SIG-M5 (cell line): Measurements from ENCODE around the gene RACGAP1.

Experiments used
- DNase-seq: peaks from one replicate; lab custom pipeline; 2025; lab: John Stamatoyannopoulos, UW

The RACGAP1 gene

DNA sequence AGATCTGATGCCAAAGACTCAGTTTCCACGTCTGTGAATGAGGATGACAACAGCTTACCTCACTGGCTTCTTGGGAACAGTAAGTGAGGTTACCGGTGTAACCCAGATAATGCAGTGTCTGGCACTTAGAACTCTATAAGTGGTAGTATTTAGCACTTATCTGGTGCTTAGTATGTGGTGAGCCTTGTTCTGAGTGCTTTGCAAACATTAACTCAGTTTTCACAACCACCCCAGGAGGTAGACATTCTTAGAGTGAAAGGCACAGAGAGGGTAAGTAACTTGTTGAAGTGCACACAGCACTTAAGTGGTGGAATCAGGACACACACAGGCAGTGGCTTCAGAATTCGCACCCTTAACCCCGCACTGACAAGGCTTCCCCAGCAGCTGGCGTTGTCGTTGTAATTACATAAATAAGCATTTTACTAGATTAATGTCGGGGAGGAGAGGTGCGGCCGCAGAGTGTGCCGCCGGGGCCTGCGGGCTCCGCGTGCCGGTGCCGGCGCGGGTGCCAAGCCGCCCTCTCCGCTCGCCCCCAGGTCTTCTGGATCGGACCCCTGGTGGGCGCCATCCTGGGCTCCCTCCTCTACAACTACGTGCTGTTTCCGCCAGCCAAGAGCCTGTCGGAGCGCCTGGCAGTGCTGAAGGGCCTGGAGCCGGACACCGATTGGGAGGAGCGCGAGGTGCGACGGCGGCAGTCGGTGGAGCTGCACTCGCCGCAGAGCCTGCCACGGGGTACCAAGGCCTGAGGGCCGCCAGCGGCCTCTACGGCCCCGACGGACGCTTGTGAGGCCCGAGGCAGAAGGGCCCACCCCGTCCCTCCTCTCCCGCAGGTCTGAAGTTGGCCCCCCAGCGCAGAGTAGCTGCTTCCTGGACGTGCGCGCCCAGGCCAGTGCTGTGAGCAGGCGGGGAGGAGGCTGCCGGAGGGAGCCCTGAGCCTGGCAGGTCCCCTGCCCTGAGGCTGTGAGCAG lies 70.1 kb downstream of the RACGAP1 start:
- DNase-seq, result no peak

DNA sequence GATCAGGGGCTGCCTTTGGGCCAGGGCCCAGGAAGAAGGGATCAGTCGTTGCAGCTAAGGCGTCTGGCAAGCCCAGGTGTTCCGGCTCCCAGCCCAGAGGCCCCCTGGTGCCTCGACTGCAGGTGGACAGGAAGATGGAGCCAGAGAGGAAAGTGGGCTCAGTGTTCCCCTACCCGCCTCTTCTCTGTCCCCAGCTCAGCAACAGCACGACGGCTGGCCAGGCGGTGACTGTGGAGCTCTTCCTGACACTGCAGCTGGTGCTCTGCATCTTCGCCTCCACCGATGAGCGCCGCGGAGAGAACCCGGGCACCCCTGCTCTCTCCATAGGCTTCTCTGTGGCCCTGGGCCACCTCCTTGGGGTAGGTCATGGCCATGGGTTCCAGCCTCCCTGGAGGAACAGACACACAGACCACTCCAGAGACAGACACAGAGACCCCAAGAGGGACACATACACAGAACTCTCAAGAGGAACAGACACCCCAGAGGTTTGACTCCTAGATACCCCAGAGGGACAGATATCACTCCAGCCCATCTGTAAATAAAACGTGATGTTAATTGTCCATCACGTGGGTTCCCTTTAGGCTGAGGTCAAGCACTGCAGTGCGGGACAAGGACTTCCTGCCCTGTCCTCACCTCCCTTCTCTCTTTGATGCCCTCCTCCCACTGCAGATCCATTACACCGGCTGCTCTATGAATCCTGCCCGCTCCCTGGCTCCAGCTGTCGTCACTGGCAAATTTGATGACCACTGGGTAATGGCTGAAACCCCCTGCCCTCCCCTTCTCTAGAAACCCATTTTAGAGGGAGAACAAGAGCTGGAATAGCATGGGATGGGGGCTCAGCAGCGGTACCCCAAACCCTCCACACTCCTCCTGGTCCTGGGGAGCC lies 71.1 kb downstream of the RACGAP1 start:
- no peak for DNase-seq

DNA sequence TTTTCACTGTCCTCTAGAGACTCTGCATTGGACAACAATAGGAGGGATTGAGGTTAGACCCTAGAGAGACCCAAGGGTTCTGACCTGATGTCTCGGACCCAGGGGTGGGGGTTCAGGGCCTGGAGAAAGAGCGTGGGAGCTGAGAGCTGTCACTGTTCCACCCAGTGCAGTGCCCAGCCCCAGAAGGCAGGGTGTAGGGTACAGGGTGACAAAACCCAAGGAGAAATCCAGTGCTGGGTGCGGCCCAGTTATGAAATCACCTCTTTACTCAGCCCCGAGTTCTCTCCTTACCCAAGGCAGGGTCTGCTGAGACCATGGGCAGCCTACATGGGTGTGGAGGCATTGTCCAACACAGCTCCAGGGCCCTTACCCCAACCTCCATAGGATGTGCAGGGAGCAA lies 72.1 kb downstream of the RACGAP1 start:
- no peak for DNase-seq

DNA sequence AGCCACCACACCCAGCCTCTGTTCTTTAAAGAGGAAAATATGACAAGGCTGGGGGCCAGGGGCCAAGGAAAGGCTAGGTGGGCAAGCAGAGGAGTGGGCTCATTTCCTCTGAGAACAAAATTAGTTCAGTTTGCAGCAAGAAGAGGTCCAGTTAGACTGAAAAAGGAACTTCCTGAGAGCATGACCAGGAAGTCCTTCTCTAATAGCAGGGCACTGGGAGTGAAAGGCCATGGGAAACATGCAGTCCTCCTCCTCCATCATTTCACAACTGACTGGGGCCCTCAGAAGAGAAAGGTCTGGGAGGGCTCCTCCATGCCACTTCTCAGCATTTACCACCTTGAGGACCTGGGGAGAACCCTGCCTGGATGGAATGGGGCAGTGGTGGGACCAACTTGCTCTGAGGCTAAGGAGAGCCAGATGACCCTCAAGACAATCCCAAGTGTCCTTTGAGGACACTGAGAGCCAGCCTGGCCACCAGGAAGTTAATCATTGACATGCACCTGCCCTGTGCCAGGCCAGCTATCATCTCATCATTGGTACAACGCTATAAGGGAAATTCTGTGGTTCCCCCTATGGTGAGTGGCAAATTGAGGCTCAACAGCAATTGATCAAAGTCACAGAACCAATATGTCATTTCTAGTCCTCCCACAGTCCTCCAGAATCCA lies 72.8 kb downstream of the RACGAP1 start:
- DNase-seq, result no peak

DNA sequence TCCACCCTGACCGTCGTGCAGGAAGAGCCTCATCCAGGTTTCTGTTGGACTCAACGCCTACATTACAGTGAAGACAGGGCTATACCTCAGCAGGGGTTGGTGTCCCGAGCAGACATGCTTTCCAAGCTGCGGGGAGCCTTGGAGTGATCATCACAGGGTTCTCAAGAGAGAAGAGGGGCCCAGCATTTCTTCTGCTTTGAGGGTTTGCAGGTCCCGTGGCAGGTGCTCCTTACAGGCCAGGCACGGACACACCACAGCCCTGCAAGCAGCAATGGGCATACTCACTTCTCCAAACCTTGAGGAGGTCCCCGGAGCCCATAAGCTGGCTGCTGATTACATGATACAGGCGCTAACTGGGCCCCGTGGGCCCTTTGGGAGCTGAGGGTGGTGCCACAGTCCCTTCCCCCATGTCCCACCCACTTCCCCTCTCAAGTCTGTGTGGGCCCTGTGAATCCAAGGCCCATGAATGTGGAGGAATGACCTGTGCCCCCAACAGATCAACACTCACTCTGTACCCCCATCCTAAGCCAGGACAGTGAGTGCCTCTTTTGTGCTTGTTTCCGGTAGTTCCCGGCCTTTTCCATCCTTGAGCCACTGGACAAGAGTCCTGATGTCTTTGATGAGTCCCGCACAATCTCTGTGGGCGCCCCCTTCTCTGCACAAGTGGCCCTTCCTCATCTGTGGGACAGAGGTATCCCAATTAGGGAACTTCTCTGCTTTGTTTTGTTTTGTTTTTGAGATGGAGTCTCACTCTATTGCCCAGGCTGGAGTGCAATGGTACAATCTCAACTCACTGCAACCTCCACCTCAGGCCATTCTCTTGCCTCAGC lies 73.7 kb downstream of the RACGAP1 start:
- DNase-seq, result no peak

DNA sequence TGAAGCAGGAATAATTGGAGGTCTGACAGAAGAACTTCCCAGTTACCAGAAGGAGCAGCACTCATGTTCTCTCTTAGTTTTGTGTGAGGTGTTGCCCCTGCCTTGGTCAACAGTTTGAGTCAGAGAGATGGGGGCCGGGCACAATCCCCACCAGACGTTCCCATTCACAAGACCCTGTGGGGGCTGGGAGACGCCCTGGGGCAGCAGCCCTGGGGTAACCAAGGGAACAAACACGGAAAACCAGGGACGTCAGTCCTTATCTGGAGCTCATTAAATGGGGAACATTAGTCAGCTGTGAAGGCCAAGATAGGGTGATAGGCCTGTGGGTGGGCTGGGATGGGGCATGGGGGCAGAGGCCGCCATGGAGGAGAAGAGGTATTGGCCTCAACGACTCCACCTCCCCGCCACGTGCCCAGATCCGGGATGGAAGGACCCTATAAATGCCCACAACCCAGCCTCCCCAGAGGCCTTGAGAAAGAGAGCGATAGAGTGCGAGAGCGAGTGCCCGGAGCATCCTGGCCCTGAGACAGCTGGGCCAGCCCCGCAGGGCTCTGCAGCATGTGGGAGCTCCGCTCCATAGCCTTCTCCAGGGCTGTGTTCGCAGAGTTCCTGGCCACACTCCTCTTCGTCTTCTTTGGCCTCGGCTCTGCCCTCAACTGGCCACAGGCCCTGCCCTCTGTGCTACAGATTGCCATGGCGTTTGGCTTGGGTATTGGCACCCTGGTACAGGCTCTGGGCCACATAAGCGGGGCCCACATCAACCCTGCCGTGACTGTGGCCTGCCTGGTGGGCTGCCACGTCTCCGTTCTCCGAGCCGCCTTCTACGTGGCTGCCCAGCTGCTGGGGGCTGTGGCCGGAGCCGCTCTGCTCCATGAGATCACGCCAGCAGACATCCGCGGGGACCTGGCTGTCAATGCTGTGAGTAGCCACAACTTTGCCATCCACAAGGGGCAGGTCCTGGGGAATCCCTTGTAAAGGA lies 74.7 kb downstream of the RACGAP1 start, which contains the start of gene AQP2:
AQP2 (plus strand) TSS at position 465 of the 979 bp plus-strand sequence; CDS start at position 559, 94 bp downstream.
- no peak for DNase-seq

DNA sequence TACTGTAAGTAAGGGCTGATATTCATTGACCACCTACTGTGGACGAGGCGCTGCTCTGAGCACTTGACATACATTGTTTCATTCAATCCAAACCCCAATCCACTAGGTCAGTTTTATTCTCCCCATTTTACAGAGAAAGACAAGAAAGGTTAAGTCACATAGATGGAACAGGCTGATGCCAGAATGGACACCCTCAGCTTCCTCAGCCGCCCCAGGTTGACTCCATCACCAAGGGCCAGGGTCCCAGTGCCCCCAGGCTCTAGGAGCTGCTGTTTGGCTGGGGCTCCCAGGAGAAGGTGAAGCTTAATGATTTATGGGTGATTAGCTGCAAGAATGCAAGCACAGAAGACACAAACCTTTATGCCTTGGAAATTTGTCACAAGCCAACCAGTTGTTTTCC lies 75.4 kb downstream of the RACGAP1 start:
- DNase-seq, result no peak

DNA sequence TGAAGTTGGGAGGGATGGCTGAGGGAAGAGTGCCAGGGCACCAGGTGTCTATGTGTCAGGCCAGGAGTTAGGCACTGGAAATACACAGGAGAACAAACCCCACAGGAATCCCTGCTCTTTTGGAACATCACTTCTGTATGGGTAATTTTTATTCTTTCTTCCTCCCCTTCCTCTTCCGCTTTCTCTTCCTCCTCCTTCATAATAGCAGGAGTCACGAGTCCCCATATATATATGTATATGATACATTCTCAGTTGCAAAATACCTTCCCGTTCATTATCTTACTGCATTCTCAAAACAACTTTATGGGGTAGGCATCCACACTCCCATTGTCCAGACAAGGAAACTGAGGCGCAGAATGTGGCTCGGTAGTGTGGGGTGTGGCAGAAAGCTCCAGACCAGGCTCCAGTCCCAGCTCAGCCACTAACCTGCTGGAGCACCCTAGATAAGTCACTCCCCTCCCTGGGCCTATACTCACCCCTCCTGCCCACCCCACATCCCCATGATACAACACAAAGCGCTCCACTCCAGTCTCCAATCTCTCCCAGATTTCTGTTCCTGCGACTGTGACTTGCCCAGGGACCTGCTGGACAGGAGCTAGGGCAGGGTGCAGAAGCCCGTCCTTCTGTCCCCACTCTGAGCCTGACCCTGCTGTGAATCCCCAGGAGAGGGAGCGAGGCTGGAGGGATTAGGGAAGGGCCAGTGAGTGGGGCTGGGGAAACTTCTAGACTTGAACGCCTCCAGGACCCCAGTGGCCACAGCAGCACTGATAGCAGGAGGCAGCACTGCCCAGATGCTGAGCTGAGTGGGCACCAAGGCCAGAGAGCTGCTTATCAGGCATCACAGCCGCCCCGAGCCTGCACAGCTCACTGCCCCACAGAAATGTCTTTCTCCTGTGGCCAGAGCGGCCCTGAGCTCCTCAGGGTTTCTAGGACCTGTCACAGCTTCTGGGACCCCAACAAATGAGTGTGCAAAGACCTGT lies 76.1 kb downstream of the RACGAP1 start:
- no peak for DNase-seq

DNA sequence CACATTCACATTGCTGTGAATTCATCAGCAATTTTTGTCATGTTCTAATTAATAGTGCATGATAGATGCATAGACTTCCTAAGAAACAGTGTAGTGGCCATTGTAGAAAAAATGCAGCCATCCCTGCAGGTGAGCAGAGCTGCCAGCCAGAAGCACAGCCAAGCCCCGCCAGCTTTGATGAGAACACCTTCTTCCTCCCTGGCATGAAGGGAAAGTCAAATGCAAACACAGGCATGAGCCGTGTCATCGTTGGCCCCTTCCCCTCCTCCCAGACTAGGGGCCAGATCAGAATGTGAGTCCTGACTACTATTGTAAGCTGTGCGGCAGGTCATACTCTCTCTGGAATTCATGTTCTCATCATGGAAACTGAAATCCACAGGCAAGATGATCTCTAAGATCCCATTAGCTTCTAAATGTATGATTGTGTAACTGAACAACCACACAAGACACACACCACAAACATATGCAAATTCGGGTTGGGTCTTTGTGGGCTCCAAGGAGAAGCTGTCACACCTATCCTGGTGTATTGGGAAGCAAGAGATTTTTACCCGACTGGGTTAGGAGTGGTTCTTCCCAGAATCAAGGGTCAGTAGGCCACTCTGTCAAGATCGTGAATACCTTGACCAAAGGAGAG lies 77.6 kb downstream of the RACGAP1 start:
- no peak for DNase-seq

DNA sequence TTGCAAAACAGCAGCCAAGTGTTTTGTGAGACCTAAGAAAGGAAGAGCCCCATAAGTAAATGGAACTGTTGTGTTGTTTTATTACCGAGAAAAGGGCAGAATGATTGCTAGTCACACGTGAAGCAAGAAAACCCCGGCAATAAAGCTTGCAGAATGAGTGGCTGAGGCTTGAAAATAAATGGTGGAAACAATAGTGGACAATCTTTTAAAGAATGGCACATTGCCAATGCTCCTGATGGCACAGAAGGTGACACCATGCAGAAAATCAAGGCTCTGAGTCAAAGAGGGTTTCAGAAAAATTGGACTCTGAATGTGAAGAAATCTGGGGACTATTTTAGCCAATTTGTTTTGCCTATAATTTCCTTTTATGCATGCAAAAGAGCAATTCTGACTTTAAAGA lies 78.8 kb downstream of the RACGAP1 start:
- no peak for DNase-seq

DNA sequence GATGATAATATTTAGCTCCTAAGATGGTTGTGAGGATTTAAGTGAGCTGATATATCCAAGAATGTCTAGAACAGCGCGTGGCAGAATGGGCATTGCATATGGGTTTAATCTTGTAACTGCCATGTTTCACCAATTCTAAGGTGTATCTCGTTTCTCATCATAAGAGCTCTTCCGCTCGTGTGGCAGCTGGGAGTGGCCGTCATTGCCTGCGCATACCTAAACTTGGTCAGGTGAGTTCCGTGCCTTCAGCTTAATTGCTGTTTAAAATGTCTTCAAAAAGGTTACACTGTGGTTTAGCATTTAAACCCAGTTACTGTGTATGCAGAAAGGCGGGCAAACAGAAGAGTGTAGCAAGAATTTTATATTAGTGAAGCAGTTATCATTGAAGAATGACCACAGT lies 79.2 kb downstream of the RACGAP1 start:
- DNase-seq, result no peak

DNA sequence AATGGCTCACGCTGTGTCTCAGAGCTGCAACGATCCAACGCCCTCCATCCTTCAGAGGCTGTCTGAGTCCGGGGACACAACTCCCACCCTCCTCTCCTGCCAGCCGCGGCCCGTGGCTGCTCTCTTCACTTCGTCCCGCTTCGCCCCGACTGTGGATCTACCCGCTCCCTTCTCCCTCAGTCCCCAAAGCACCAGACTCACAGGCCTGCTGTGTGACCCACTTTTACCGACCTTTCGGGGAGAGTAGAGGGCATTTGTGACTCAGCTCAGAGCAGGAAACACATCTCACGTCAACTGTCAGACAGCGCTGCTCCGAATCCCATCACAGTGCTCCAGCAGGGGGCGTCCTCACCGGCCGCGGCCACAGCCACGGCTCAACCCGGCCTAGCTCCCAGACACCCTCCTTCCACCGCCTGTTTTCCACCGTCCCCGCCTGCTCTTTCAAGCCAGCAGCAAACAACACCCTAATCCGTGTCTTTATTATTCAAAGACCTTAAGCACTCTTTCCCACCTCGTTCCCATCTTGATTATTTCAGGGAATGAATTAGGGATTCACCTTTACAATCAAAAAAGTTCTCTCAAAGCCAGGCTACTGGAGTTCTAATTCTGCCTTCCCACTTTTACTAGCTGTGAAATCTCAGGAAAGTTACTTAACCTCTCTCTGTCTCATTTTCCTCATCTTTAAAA lies 79.8 kb downstream of the RACGAP1 start:
- peak; percentile 40 for DNase-seq

DNA sequence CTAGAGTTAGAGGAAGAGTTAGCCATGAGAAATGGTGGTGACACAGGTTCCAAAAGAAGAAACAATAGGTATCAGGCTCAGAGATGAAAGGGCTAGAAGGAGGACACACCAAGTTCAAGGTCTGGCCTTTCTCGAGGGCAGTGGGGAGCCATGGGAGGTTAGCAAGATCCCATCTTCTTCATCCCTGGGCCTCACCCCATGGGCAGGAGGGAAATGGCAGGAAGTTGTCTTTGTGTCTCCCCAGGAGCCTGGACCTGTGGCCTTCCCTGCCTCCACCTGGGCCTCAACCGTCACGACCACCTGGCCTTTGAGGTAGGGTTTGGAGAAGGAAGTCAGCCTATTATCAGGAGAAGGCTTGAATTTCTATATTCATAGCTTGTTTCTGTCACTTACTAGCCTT lies 80.6 kb downstream of the RACGAP1 start:
- no peak for DNase-seq

DNA sequence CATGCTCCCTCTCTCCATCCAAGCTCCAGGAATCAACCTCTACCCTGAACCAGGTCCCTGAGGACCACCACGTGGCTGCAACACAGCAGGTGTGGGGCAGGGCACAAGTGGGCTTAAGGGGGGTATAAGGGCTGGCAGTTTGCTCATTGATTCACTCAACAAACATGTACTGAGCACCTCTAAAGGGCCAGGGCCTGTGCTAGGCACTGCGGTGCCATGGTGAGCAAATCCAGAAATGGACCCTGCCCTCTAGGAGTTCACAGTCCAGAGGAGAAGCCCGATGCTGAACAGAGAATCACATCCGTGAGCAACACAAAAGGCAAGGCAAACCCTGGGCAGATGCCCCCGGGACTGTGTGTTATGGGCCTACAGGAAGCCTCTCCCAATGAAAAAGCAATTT lies 81.2 kb downstream of the RACGAP1 start:
- no peak for DNase-seq

DNA sequence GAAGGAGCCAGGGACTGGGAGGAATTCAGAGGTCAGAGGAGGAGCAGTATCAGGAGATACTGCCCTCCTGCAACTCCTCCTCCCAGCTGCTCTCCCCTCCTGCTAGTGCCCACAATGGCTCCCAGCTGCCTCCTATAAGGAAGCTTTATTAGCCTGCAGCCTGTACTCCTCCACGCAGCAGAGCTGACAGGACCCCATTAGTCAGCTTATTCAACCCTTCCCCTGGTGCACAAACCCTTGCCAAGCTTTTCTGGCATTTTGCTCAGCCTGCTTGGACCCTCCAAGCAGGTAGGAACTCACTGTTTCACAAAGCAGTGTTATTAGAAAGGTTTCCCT lies 81.7 kb downstream of the RACGAP1 start:
- DNase-seq, result no peak

DNA sequence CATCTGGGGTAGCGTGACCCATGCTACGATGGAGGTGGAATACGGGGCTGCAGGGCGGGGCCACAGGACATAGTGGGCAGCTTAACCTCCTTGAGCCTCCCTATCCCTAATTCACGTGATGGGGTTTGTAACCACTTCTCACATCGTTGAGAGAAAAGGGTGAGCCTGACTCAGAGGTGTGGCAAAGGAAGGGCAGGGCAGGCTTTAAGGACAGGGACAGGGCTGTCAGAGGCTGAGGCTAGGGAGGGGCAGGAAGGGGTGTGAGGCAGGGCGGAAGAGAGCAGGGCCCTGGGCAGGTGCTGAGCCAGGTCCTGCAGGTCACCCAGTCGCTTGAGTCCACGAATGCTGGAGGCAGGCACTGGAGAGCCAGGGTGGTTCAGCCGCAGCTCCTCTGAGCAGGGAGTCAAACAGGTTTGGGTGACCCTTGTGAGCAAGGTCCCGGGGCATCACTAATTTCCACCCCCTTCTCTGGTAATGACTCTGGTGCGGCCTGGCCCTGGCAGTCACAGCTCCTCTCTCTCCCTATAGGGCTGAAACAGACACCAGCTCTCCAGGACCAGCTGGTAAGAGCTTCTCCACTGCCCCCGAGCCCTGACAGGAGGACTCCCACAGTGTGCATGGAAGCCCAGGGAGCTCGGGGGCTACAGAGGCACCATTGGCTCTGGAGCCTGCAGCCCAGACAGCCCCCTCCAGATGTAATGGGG lies 82.2 kb downstream of the RACGAP1 start:
- DNase-seq, result no peak

DNA sequence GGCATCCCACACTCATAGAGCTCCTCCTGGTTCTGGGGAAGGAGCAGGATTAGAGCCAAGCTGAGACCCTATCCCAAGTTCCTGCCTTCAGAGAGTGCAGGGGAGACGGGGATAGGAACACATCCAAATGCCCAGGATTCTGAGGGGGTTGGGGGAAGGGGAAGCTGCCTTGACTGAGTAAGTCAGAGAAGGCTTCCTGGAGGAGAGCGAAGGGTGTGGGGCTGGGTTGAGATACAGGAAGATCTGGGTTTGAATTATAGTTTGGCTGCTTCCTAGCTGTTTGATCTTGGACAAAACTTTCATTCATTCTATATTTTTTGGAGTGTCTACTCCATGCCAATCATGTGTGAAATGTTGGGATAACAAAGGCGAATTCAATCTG lies 82.8 kb downstream of the RACGAP1 start:
- DNase-seq, result no peak
